GM19463 (cell line): ENCODE measurements around the gene DDX39A.
A peak's percentile ranks its signal among the peaks of the same experiment; 100 is the strongest.

Source experiments
- ATAC-seq: cut with Tn5 transposase; IDR thresholded peaks from one replicate; pipeline ENCODE4 v1.9.1; 2021; ENCODE audit warnings: mild to moderate bottlenecking, moderate library complexity; ENCODE audit not compliant: unreplicated experiment

DDX39A gene

GRCh38 chr19:14434543-14435319 lies 15.6 kb upstream of the DDX39A start:
- ATAC-seq: no peak

GRCh38 chr19:14433554-14434501 lies 14.7 kb upstream of the DDX39A start:
- ATAC-seq: no peak

- no peak for ATAC-seq
Observed at GRCh38 chr19:14432791-14433553, 13.8 kb upstream of the DDX39A start, which contains the start of gene PKN1. TSS of gene PKN1 (plus strand) at chr19:14433306. CDS start at chr19:14433522, 216 bp downstream.

GRCh38 chr19:14430712-14431111 lies 11.6 kb upstream of the DDX39A start:
- ATAC-seq: no peak

- ATAC-seq: no peak
Observed at GRCh38 chr19:14428882-14429416, 9.8 kb upstream of the DDX39A start.

GRCh38 chr19:14427461-14427860 lies 8.3 kb upstream of the DDX39A start:
- no peak for ATAC-seq

- no peak for ATAC-seq
Observed at GRCh38 chr19:14425696-14426138, 6.6 kb upstream of the DDX39A start.

- ATAC-seq: peak; percentile 32
Observed at GRCh38 chr19:14418856-14419105, 360 bp downstream of the DDX39A start.

GRCh38 chr19:14416817-14417231 lies 2.3 kb downstream of the DDX39A start:
- ATAC-seq: no peak

GRCh38 chr19:14414926-14415690 lies 4.0 kb downstream of the DDX39A start:
- no peak for ATAC-seq

GRCh38 chr19:14413693-14414181 lies 5.4 kb downstream of the DDX39A start:
- ATAC-seq: no peak

- no peak for ATAC-seq
Observed at GRCh38 chr19:14412996-14413692, 6.0 kb downstream of the DDX39A start.

GRCh38 chr19:14412324-14412995 lies 6.7 kb downstream of the DDX39A start:
- ATAC-seq: no peak

- ATAC-seq: no peak
Observed at GRCh38 chr19:14411938-14412245, 7.2 kb downstream of the DDX39A start.

GRCh38 chr19:14411161-14411937 lies 7.8 kb downstream of the DDX39A start:
- no peak for ATAC-seq

- no peak for ATAC-seq
Observed at GRCh38 chr19:14410091-14411051, 8.8 kb downstream of the DDX39A start.
